Islet of Langerhans (tissue), 1 donor: ENCODE results near the gene NDUFS6.

Experiments
- FAIRE-seq: peaks from one replicate; lab custom pipeline; 2011; peaks lifted over from hg19 to GRCh38; lab: Jason Lieb, UNC

NDUFS6 gene

DNA sequence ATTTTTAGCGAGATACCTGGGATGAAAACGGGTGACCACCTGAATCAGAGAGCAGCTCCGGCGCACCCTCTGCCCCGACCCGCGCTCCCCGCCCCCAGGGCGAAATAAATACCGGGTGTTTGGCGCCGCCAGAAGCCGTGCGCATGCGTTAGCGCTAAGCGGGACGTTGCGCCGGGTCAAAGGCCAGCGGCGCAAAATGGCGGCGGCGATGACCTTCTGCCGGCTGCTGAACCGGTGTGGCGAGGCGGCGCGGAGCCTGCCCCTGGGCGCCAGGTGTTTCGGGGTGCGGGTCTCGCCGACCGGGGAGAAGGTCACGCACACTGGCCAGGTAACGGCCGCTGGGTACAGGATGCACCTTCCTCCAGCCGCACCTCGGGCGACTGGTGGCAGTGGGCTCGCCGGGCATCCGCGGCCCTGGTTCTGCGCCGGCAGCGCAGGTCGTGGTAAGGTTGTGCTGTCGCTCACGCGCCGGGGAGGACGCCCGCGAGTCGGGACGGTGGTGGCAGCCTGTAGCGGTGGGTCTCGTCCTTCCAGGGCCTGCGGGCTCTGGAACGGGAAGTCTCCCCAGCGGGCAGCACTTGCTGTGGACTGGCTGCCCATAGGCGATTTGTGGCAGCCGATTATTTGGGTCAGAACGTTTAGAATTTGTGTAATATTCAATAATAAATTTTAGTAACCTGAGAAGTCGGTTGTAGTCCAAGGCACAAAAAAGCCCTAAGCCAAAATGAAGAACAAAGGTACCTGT, at the start of gene NDUFS6:
Gene NDUFS6 (plus strand): TSS at position 186 of the 745 bp plus-strand sequence. CDS start 11 bp downstream, at position 197.
- FAIRE-seq = no peak

GRCh38 chr5:1751864-1752822, 49.1 kb upstream of the NDUFS6 start:
- no peak for FAIRE-seq

DNA sequence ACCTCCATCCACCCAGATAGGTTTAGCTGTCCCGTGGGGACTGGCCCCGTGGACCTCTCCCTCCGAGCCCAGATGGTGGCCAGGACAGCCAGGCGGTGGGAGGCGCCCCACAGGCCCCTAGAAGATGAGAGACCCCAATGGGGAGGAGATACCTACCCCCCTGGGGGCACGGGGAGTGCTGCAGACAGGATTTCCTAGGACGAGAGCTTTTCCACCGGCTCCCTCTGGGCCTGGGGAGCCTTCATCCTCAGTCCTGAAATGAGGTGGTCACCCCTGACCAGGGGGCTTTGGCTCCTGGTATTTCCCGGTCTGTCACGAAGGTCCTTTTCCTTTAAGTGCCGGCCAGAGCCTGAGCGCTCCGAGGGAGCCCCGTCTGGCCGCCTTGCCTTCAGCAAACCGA, 48.3 kb upstream of the NDUFS6 start:
- FAIRE-seq = no peak

DNA sequence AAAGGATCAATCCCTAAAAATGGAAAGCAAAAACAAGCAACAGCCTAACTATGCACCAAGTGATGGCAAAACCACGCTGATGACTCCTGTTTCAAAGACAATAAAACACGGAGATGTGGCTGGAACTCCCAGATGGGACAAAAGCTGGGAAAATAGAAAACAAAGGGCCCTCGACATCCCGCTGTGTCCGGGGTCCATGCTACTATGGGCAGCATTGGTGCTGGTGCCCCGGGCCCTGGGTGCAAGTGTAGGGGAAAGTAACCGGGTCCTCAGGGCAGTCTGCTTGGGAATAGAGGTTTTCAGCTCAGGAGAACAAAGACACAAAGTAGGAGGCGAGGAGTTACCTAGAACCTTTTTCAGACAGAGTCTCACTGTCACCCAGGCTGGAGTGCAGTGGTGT, 47.7 kb upstream of the NDUFS6 start:
- FAIRE-seq = no peak

- no peak for FAIRE-seq
Observed at GRCh38 chr5:1754531-1755220, 46.5 kb upstream of the NDUFS6 start.

- no peak for FAIRE-seq
Observed at GRCh38 chr5:1755321-1755949, 45.8 kb upstream of the NDUFS6 start.

DNA sequence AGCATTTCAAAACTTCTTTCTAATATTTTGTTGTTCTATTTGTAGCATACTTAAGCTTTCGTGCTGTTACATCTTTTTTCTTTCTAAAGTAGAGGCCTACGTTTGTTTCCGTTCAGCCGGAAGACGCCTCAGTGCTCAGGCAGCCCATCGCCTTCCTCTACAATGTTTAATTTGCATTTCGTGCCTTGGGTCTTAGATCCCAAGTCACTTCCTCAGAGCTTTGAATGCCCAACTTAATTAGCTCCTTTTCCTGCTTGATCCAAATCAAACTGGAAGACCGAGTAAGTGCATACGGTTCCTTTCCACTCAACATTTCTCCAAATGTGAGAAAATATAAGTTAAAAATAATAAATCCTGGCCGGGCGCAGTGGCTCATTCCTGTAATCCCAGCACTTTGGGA, 44.7 kb upstream of the NDUFS6 start:
- no peak for FAIRE-seq

- FAIRE-seq = no peak
Observed at GRCh38 chr5:1757511-1757910, 43.7 kb upstream of the NDUFS6 start.

DNA sequence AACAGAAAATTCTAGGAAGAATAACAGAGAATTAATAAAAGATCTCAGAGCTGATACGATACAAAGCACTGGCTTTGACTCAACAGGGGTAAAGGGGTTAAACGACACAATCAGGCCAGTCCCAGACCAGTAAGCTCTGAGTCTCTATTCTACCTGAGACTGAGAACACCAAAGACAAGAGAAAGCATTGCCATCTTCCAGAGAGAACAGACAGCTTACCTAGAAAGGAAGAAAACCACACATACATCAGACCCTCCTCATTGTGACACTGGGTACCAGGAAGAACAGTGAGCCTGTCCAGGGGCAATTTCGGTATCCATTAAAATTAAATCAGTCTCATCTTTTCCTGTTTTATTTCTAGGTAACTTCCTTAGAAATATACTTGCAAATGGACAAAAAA, 42.6 kb upstream of the NDUFS6 start:
- FAIRE-seq = no peak

- no peak for FAIRE-seq
Observed at GRCh38 chr5:1759378-1759970, 41.7 kb upstream of the NDUFS6 start.

GRCh38 chr5:1760231-1760630, 41.0 kb upstream of the NDUFS6 start:
- FAIRE-seq = no peak

DNA sequence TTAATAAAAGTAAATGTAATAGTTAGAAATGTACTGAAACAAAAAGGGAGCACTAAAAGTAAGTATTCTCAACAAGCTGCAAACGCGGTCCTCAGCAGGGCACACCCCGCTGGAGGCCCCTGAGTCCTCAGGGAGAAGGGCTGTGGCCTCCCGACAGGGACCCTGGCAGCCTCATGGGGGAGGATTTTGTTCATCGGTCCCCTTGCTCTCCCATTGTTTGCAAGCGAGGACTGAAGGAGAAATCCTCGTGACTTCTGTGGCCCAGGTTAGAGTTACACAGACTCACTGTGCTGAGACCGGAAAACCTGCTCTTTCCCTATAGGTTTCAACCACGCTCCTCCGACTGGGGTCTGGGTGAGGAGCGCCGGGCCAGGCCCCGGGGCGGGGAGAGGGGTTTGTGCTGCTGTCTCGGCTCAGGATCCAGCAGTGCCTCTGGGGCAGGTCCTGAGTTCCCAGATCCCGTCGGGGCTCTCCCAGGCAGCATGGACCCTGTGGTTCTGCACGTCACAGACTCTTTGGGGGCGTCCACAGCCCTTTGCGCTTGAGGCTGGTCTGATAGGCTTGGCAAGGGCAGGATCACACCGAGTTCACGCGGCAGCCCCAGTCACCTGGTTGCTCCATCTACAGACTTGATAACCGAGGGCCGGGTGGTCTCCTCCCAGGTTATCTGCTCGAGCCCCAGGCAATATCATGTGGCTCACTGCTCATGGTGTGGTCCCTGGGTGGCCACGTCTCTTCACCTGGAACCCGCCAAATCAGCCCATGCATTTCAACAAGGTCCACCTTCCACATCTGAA, 40.4 kb upstream of the NDUFS6 start:
- FAIRE-seq = no peak

DNA sequence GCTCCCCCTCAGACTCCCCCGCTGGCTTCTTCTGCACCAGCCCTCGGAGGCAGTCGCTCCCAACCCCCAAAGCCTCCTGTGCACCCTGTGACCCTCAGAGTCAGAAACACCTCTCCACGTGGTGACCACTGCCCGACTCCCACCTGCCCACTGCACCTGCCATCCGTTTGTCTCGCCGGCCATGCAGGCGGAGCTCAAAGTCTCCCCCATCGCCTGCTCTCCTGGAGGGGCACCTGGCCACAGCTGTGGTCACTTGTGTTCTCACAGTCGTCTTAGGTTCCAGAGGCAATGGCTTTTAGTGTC, 39.8 kb upstream of the NDUFS6 start:
- FAIRE-seq = no peak

GRCh38 chr5:1762121-1762882, 38.9 kb upstream of the NDUFS6 start:
- no peak for FAIRE-seq

DNA sequence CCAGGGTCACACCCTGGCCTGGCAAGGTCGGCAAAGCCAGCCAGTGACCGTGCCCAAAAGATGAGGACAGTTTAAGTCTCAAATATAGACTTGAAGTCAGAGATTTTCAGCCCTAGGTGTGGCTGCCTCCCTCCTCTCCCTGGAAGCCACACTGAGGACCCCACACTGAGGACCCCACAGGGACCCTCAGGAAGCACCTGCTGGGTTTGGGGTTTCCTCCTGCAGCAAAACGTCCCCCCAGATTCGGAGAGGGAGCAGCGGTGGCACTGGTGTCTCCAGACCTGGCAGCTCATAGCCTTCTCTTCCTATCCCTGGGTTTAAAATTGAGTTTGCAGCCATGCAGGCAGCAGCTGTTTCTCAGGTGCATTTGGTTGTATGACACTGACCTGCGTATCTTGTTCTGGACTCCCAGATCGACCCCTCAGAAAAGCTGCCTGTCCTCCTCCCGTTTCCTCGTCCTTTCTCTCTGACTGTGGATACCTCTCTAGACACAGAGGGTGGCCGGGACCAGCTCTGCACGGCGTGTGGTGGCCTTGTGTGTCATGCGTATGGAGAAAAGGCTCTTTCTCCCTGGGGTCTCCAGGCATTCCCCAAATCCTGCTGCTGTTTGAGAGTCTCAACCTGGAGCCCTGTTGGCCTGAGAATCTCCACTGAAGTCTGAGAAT, 38.2 kb upstream of the NDUFS6 start:
- FAIRE-seq = no peak

DNA sequence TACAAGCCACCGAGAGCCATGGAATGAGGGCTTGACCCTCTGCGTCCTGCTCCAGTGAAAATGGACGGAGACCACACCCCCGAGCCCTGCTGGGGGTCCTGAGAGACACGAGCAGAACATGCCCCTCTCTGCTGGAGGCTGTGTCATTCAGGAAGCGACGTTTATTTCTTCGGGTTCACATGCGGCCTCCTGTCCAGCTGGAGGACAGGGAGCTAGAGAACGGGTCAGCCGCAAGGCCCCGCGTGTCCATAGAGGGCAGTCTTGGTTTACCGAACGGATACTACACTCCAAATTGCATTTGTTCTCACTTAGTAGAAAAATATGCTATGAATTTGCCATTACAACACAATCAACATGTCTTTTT, 37.7 kb upstream of the NDUFS6 start:
- no peak for FAIRE-seq

- FAIRE-seq = no peak
Observed at GRCh38 chr5:1763960-1764605, 37.1 kb upstream of the NDUFS6 start.

GRCh38 chr5:1764606-1764960, 36.6 kb upstream of the NDUFS6 start:
- no peak for FAIRE-seq

GRCh38 chr5:1765141-1765879, 35.9 kb upstream of the NDUFS6 start:
- no peak for FAIRE-seq
